ENCODE results near the gene ADARB2.

DNA sequence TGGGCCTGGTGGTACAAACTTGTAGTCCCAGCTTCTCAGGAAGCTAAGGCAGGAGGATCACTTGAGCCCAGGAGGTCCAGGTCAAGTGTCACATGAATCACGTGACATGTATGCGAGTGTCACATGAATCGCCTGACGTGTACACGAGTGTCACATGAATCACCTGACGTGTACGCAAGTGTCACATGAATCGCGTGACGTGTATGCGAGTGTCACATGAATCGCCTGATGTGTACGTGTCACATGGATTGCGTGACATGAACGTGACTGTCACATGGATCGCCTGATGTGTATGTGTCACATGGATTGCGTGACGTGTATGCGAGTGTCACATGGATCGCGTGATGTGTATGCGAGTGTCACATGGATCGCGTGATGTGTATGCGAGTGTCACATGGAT lies 9.5 kb upstream of the ADARB2 start:
- TF ChIP-seq CTCF (IDR thresholded peaks at IDR 0.05): no peak
- TF ChIP-seq POLR2AphosphoS5 (IDR thresholded peaks at IDR 0.05): no peak
- no peak for TF ChIP-seq POLR2A (IDR thresholded peaks at IDR 0.05)
